ENCODE results near the gene LRRC45.

LRRC45 gene

DNA sequence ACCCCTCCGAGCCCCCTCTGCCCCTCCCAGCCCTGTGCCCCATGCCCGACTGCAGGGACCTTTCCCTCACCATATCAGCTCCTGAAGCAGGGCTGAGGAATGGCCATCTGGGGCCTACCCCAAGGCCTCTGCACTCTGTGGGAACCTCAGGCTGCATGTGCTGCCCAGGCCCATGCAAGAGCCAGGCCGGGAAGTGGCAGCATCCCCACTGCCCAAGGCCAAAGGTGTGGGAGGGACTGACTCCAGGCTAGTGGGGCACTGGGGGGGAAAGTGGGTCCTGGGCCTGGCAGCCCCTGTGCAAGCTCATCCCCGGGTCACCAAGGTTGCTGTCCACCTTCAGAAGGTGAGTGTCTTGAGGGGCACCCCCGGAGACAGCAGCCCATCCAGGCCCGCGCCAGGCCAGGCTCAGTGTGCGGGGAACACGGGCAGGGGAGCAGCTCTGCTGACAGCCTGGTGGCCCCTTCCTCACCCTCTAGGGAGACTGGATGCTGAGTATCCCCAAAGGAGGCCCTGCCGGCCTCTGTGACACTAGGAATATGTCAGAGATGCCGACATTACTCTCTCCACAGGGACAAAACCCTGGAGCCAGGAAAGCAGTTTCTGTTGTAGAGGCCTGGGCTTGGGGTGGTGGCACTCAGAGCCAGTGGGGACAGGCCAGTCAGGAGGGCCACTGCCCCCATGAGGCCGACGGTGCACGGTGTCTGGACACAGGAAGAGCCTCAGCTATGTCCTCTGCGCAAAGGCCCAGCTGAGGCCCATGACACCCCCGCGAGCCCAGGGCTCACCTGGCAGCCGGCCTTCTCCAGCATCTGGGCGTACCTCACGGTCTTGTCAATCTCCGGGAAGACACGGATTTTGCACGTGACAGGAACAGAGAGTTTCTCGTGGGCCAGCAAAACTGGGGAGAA lies 39.2 kb downstream of the LRRC45 start:
- no peak for TF ChIP-seq TAF1 (IDR thresholded peaks at IDR 0.05; ENCODE audit: borderline replicate concordance, insufficient read depth, low read length)
- TF ChIP-seq SIN3A (IDR thresholded peaks at IDR 0.05; ENCODE audit: borderline replicate concordance, insufficient read depth, low read length), result no peak
- TF ChIP-seq, protein P1, sequence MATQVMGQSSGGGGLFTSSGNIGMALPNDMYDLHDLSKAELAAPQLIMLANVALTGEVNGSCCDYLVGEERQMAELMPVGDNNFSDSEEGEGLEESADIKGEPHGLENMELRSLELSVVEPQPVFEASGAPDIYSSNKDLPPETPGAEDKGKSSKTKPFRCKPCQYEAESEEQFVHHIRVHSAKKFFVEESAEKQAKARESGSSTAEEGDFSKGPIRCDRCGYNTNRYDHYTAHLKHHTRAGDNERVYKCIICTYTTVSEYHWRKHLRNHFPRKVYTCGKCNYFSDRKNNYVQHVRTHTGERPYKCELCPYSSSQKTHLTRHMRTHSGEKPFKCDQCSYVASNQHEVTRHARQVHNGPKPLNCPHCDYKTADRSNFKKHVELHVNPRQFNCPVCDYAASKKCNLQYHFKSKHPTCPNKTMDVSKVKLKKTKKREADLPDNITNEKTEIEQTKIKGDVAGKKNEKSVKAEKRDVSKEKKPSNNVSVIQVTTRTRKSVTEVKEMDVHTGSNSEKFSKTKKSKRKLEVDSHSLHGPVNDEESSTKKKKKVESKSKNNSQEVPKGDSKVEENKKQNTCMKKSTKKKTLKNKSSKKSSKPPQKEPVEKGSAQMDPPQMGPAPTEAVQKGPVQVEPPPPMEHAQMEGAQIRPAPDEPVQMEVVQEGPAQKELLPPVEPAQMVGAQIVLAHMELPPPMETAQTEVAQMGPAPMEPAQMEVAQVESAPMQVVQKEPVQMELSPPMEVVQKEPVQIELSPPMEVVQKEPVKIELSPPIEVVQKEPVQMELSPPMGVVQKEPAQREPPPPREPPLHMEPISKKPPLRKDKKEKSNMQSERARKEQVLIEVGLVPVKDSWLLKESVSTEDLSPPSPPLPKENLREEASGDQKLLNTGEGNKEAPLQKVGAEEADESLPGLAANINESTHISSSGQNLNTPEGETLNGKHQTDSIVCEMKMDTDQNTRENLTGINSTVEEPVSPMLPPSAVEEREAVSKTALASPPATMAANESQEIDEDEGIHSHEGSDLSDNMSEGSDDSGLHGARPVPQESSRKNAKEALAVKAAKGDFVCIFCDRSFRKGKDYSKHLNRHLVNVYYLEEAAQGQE (IDR thresholded peaks at IDR 0.05; ENCODE audit: insufficient read depth in 1 of 2, low read depth in 2 of 2, low read length in 2 of 2), result no peak
- no peak for TF ChIP-seq POLR2AphosphoS5 (IDR thresholded peaks at IDR 0.05; ENCODE audit: low read depth, low read length)
- no peak for TF ChIP-seq FOXP2 (optimal IDR thresholded peaks at IDR 0.05; ENCODE audit: borderline replicate concordance, extremely low read depth, extremely low read length, insufficient read depth)

DNA sequence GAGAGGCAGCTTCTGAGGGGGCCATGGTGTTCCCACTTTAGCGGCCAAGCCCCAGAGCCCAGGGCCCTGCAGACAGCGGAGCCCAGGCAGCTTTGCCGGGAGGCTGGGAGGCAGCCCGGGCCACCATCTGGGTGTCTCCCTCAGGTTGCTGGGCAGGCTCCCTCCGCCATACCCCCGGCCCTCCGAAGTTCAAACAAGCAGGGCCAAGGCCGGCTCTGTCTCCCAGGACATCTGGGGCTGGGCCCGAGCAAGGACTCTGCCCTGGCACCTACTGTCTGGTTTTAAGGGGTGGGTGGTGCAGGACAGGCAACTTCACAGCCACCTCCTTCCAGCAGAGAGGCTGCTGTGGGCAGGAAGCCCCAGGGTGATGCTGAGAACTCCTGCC lies 39.9 kb downstream of the LRRC45 start:
- no peak for TF ChIP-seq POLR2AphosphoS5 (IDR thresholded peaks at IDR 0.05; ENCODE audit: low read depth, low read length)
- TF ChIP-seq FOXP2 (optimal IDR thresholded peaks at IDR 0.05; ENCODE audit: borderline replicate concordance, extremely low read depth, extremely low read length, insufficient read depth), result no peak
- no peak for TF ChIP-seq SIN3A (IDR thresholded peaks at IDR 0.05; ENCODE audit: borderline replicate concordance, insufficient read depth, low read length)
- TF ChIP-seq, protein P1 (IDR thresholded peaks at IDR 0.05; ENCODE audit: insufficient read depth in 1 of 2, low read depth in 2 of 2, low read length in 2 of 2), result no peak
- TF ChIP-seq TAF1 (IDR thresholded peaks at IDR 0.05; ENCODE audit: borderline replicate concordance, insufficient read depth, low read length), result no peak

DNA sequence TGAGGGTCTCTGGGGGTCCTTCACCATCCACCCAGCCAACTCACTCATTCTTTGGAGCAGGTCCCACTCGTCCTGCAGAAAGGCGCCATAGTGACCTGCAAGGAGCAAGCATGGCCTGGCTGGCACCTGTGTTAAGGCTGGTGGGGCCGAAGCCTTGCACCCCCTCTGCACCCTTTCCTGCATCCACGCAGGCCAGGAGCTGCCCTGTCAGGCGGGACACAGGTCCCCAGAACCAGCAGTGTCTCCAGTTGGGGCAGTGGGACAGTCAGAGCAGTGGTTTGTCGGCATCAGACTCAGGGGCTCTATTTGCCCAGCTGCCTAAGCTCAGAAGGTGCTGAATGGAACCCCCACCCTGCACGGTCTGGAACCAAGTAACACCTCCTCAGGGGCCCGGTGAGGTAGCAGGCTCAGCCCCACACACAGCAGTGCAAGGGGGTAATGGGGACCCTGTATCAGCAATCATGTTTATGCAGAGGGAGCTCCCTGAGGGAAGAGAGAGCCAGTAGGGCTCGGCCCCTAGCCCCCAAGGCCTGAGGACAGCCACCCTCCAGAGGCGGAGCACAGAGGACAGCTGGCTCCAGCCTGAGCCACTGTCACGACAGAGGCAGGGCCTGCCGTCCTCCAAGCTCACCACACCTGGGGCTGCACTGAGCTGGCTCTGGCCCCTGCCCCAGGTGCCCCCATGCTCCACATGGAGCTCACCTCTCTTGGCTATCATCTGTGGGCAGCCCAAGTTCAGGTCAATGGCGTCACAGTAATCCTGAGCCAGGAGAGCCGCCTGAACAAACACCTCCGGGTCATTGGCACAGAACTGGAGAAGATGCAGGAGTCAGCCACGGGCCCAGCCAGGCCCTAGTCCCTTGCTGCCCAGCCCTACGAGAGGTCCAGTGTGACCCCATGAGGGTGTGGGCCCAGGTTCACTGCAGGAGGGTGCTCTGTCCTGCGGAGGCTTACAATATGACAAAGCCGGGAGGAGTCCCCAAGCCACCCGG lies 40.6 kb downstream of the LRRC45 start:
- TF ChIP-seq TAF1 (IDR thresholded peaks at IDR 0.05; ENCODE audit: borderline replicate concordance, insufficient read depth, low read length) (no peak), FOXP2 (optimal IDR thresholded peaks at IDR 0.05; ENCODE audit: borderline replicate concordance, extremely low read depth, extremely low read length, insufficient read depth) (no peak), POLR2AphosphoS5 (IDR thresholded peaks at IDR 0.05; ENCODE audit: low read depth, low read length) (no peak), SIN3A (IDR thresholded peaks at IDR 0.05; ENCODE audit: borderline replicate concordance, insufficient read depth, low read length) (no peak)
- TF ChIP-seq, protein P1 (IDR thresholded peaks at IDR 0.05; ENCODE audit: insufficient read depth in 1 of 2, low read depth in 2 of 2, low read length in 2 of 2), result no peak

DNA sequence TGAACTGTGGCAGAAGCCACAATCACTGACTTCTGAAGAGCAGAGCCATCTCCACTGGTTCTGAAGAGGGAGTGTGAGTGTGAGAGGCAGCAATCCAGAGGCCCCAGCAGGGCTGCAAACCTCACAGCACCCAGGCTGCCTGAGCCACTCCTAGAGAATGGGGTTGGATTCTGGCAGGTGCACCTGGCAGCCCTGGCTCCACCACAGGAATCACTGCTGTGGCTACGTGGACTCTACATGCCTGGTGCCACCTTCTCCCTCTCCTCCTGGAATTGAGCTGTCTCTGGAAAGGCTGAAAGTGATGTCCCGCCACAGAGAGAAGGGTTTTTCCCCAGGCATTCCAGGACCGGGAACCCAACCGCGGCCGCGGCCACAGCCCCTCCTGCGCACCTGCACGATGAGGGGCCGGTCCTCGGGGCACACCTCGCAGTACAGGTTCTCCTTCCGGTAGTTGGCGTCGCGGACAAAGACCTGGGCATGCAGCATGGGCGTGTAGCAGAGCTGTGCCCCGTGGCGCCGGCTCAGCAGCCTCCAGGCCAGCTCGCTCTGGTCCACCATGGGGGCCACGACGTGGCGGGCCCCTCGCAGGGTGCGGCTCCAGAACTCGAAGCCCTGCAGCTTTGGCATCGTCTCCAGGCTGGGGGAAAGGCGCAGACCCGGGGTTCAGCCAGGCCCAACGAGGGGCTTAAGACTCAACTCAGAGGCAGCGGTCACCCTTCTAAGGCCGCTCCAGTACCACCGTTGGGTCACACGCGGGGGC lies 41.5 kb downstream of the LRRC45 start:
- no peak for TF ChIP-seq SIN3A (IDR thresholded peaks at IDR 0.05; ENCODE audit: borderline replicate concordance, insufficient read depth, low read length)
- TF ChIP-seq POLR2AphosphoS5 (IDR thresholded peaks at IDR 0.05; ENCODE audit: low read depth, low read length), result no peak
- TF ChIP-seq TAF1 (IDR thresholded peaks at IDR 0.05; ENCODE audit: borderline replicate concordance, insufficient read depth, low read length), result no peak
- TF ChIP-seq, protein P1 (IDR thresholded peaks at IDR 0.05; ENCODE audit: insufficient read depth in 1 of 2, low read depth in 2 of 2, low read length in 2 of 2), result no peak
- TF ChIP-seq FOXP2 (optimal IDR thresholded peaks at IDR 0.05; ENCODE audit: borderline replicate concordance, extremely low read depth, extremely low read length, insufficient read depth), result no peak
